SK-N-SH treated with all-trans-retinoic acid at 6 μM for 48 hours (cell line): ENCODE measurements around the gene EIF2B5.

ENCODE experiments used
- ARNTL ChIP-seq: fragments of 450-650 bp; formaldehyde crosslinking; IDR thresholded peaks from 2 replicates; pipeline ENCODE4 v1.5.0; 2020; ENCODE audit warnings: low read depth, mild to moderate bottlenecking, moderate library complexity, borderline replicate concordance
- BACH2 ChIP-seq: fragments of 250-450 bp; sonication (Bioruptor Pico); IDR thresholded peaks from 2 replicates; pipeline ENCODE4 v1.9.0; 2021; ENCODE audit warnings: mild to moderate bottlenecking, borderline replicate concordance
- CREB5 ChIP-seq: fragments of 250-450 bp; sonication (Bioruptor Pico); IDR thresholded peaks from 2 replicates; pipeline ENCODE4 v1.5.1; 2020; ENCODE audit warnings: low read depth, mild to moderate bottlenecking, moderate library complexity
- ESRRG ChIP-seq: fragments of 250-450 bp; sonication (Bioruptor Pico); IDR thresholded peaks from 2 replicates; pipeline ENCODE4 v1.6.1; 2021; ENCODE audit warnings: mild to moderate bottlenecking
- ISL1 ChIP-seq: fragments of 250-450 bp; sonication (Bioruptor Pico); IDR thresholded peaks from 2 replicates; pipeline ENCODE4 v2.1.2; 2022; ENCODE audit warnings: mild to moderate bottlenecking, moderate library complexity
- OSR1 ChIP-seq: fragments of 250-450 bp; sonication (Bioruptor Pico); IDR thresholded peaks from 2 replicates; pipeline ENCODE4 v1.8.0; 2022; ENCODE audit warnings: moderate library complexity, mild to moderate bottlenecking, inconsistent platforms
- POU6F1 ChIP-seq: fragments of 250-450 bp; sonication (Bioruptor Pico); IDR thresholded peaks from 2 replicates; pipeline ENCODE4 v1.8.0; 2021; ENCODE audit warnings: low read depth, mild to moderate bottlenecking, moderate library complexity, borderline replicate concordance
- PPARA ChIP-seq: fragments of 250-450 bp; sonication (Bioruptor Pico); IDR thresholded peaks from 2 replicates; pipeline ENCODE4 v1.5.0; 2020; ENCODE audit warnings: mild to moderate bottlenecking, borderline replicate concordance
- RARB ChIP-seq: fragments of 250-450 bp; sonication (Bioruptor Pico); IDR thresholded peaks from 2 replicates; pipeline ENCODE4 v1.8.0; 2021; ENCODE audit warnings: mild to moderate bottlenecking, moderate library complexity
- TCF4 ChIP-seq: fragments of 250-450 bp; sonication (Bioruptor Pico); IDR thresholded peaks from 2 replicates; pipeline ENCODE4 v1.8.0; 2021; ENCODE audit warnings: mild to moderate bottlenecking, moderate library complexity, borderline replicate concordance
- ZNF70 ChIP-seq: fragments of 450-650 bp; formaldehyde crosslinking; IDR thresholded peaks from 2 replicates; pipeline ENCODE4 v1.5.0; 2020; ENCODE audit warnings: mild to moderate bottlenecking, moderate library complexity

- no peak for TF ChIP-seq CREB5 (CRISPR knock-in tag)
- no peak for TF ChIP-seq ARNTL (CRISPR knock-in tag)
- no peak for TF ChIP-seq ZNF70 (CRISPR knock-in tag)
- no peak for TF ChIP-seq POU6F1 (CRISPR knock-in tag)
- no peak for TF ChIP-seq RARB (CRISPR knock-in tag)
- TF ChIP-seq ESRRG (CRISPR knock-in tag) = no peak
- TF ChIP-seq ISL1 (CRISPR knock-in tag) = no peak
- TF ChIP-seq BACH2 (CRISPR knock-in tag) = no peak
- no peak for TF ChIP-seq OSR1 (CRISPR knock-in tag)
- no peak for TF ChIP-seq PPARA (CRISPR knock-in tag)
- no peak for TF ChIP-seq TCF4 (CRISPR knock-in tag)
These were observed 17.5 kb upstream of the EIF2B5 start for GRCh38 chr3:184117636-184118035.
